Measurements from ENCODE around the gene PET100. TPM values are rescaled to one million over a fixed set of nuclear protein-coding genes. Genes with fewer than 3 reads are reported as not detected.

PET100 gene
- total RNA-seq, 1 donor from 2014 or later: 184 TPM

GRCh38 chr19:7619671-7620441 is 9.7 kb upstream of the PET100 start:
- DNase-seq (ENCODE audit: low spot score, unreplicated experiment): no peak
- Mint-ChIP-seq H3K9me3 (ENCODE audit: low read depth) (no peaks in the 10 kb centered on the region), H3K27ac (no peak overlapping the region), H3K36me3 (ENCODE audit: insufficient read depth) (peaks cover 17% of the 10 kb centered on the region), H3K4me3 (ENCODE audit: low read depth) (no peak overlapping the region), H3K27me3 (no peaks in the 10 kb centered on the region), H3K4me1 (ENCODE audit: low read depth) (no peaks in the 10 kb centered on the region)
- TF ChIP-seq CTCF (IDR thresholded peaks at IDR 0.05; ENCODE audit: unreplicated experiment): no peak

GRCh38 chr19:7620442-7621412 is 8.9 kb upstream of the PET100 start:
- H3K4me3 Mint-ChIP-seq (ENCODE audit: low read depth): no peak overlapping the region
- H3K27ac Mint-ChIP-seq: no peak overlapping the region
- no peaks in the 10 kb centered on the region for H3K27me3 Mint-ChIP-seq
- no peaks in the 10 kb centered on the region for H3K4me1 Mint-ChIP-seq (ENCODE audit: low read depth)
- no peak for DNase-seq (ENCODE audit: low spot score, unreplicated experiment)
- TF ChIP-seq CTCF (IDR thresholded peaks at IDR 0.05; ENCODE audit: unreplicated experiment): no peak
- H3K36me3 Mint-ChIP-seq (ENCODE audit: insufficient read depth): peaks cover 16% of the 10 kb centered on the region
- H3K9me3 Mint-ChIP-seq (ENCODE audit: low read depth): no peaks in the 10 kb centered on the region

DNA sequence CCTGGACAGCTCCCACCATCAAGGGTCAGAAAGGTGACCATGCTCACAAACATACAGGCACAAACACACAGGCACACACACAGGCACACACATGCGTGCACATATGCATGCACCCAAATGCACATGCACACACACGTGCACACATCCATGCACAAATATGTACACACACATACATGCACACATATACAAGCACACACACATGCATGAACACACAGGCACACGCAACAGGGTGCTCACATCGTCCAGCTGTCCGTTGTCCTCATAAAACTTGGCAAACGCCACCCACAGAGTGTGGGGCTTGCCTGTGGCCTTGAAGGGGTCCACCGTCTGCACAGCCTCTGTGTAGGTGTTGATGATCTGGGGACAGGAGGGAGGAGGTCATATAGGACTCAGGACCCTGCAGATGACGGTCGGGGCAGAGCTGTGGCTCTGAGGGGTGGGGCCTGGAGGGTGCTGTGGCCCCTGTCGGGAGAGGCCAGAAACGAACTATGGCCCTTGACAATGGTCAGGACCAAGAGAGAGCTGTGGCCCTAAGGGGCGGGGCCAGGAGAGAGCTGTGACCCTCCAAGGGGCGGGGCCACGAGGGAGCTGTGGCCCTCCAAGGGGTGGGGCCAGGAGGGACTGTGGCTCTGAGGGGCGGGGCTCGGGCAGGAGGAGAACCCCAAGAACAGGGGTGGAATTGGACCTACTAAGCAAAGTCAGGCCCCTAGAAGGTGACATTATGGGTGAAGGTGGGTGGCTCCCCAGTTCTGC is 6.5 kb upstream of the PET100 start:
- no peak for TF ChIP-seq CTCF (IDR thresholded peaks at IDR 0.05; ENCODE audit: unreplicated experiment)
- H3K27me3 Mint-ChIP-seq: no peaks in the 10 kb centered on the region
- no peaks in the 10 kb centered on the region for H3K9me3 Mint-ChIP-seq (ENCODE audit: low read depth)
- H3K4me1 Mint-ChIP-seq (ENCODE audit: low read depth): peaks cover 1% of the 10 kb centered on the region
- no peak for DNase-seq (ENCODE audit: low spot score, unreplicated experiment)
- H3K36me3 Mint-ChIP-seq (ENCODE audit: insufficient read depth): peaks cover 19% of the 10 kb centered on the region
- H3K27ac Mint-ChIP-seq: no peak overlapping the region
- no peak overlapping the region for H3K4me3 Mint-ChIP-seq (ENCODE audit: low read depth)

DNA sequence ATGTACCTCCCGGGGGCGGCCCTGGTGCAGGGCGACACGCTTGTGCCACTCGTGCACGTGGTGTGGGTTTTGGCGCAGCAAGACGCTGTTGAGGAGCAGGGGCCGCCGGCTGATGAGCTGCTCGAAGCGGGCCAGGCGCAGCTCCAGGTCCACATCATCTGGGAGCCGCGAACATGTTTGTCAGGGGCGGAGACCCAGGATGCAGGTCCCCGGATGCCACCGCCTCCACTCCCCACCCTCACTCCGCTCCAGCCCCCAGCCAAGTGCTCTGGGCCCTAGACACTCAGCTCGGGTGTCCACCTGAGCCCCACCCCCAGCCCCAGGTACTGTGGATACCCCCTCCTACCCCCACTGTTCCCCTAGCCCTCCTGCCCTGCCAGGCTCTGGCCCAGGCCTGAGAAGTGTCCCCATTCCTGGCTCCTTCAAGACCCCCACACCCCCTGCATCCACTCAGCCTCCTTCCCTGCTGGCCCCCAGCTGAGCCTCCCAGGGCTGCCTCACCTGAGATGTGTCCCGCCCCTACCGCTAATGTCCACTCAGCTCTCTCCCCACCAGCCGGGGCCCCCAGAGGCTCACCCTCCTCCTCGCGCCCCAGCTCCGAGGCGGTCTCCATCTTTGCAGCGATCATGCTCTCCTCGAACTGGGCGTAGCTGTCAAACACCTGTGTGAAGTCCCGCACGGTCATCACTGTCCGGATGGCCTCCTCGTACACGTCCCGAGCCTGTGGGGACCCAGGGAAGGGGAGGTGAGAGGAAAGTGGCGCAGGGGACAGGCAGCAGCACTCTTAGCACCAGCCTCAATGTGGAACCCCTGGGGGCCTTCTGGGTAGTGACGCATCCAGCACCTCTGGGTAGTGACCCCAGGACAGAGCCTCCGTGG is 5.6 kb upstream of the PET100 start:
- no peaks in the 10 kb centered on the region for H3K9me3 Mint-ChIP-seq (ENCODE audit: low read depth)
- H3K27ac Mint-ChIP-seq: no peak overlapping the region
- H3K27me3 Mint-ChIP-seq: no peaks in the 10 kb centered on the region
- no peak for DNase-seq (ENCODE audit: low spot score, unreplicated experiment)
- peaks cover 12% of the 10 kb centered on the region for H3K36me3 Mint-ChIP-seq (ENCODE audit: insufficient read depth)
- no peak for TF ChIP-seq CTCF (IDR thresholded peaks at IDR 0.05; ENCODE audit: unreplicated experiment)
- H3K4me1 Mint-ChIP-seq (ENCODE audit: low read depth): peaks cover 8% of the 10 kb centered on the region
- H3K4me3 Mint-ChIP-seq (ENCODE audit: low read depth): no peak overlapping the region
